ENCODE results near the gene GHDC. TPM values are rescaled to one million over a fixed set of nuclear protein-coding genes. Genes with fewer than 3 reads are reported as not detected.
A peak's percentile ranks its signal among the peaks of the same experiment; 100 is the strongest.
"Not testable (repeated sequence)": the region's sequence is repeated elsewhere in the genome, so short reads cannot be mapped to it uniquely, and the experiment has no call there.

The GHDC gene
- polyA plus RNA-seq, 6 donors from 2014 or later: 21.9 to 32.7 (median 26.2) TPM

DNA sequence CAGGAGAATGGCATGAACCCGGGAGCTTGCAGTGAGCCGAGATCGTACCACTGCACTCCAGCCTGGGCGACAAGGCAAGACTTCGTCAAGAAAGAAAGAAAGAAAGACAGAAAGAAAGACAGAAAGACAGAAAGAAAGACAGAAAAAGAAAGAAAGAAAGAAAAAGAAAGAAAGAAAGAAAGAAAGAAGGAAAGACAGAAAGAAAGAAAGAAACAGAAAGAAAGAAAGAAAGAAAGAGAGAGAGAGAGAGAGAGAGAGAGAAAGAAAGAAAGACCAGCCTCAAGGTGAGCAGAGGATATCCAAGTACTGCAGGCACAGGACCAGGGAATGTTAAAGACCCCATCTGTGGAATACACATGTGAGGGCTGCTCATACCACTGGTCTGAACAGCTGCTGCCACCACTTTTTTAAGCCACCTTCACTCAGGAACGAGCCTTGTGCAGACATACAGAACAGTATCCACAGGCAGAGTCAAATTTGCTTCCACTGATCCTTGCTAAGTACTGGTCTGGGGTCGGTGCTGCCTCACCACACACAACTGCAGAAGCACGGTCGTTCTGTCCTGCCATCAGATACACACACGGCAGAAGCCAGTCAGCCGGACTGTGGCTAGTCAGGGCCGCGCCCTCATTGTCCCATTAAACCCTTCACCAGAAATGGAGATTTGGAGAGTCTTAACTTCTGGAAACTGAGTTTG lies 47.2 kb downstream of the GHDC start:
- Mint-ChIP-seq H3K9me3 (no peaks in the 10 kb centered on the region), H3K27ac (peak overlapping the region in 3 of 6 donors; percentile 77 to 91 (median 81)), H3K27me3 (no peaks in the 10 kb centered on the region), H3K36me3 (peaks cover 6 to 14% of the 10 kb centered on the region in 2 donors), H3K4me3 (peak overlapping the region in 1 of 8 donors; percentile 43), H3K4me1 (peaks cover 27 to 49% (median 38%) of the 10 kb centered on the region in 3 donors)
- no peak for DNase-seq
- ATAC-seq (ENCODE audit: low read depth in 2 of 2): no peak

DNA sequence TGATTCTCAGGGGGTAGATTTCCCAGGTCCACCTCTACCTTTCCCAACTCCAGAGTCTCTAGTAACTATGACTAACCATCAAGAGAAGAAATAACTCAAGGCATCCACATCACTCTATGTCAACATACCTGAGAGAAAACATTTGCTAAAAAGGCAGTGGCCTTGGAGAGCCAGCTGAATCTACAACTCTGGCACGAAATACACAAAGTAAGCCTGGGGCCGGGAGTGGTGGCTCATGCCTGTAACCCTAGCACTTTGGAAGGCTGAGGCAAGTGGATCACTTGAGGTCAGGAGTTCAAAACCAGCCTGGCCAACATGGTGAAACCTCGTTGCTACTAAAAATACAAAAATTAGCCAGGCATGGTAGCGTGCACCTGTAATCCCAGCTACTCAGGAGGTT lies 51.2 kb downstream of the GHDC start:
- not testable (repeated sequence) for DNase-seq; H3K9me3 Mint-ChIP-seq; ATAC-seq (ENCODE audit: low read depth in 2 of 2); H3K27me3 Mint-ChIP-seq; H3K4me3 Mint-ChIP-seq
- H3K27ac Mint-ChIP-seq: peak overlapping the region in 2 of 6 donors; percentile 13 to 38
- H3K4me1 Mint-ChIP-seq: peaks cover 30 to 57% (median 57%) of the 10 kb centered on the region in 3 donors
- H3K36me3 Mint-ChIP-seq: peaks cover 6 to 14% of the 10 kb centered on the region in 2 donors

GRCh38 chr17:42142371-42142896 lies 51.9 kb downstream of the GHDC start:
- Mint-ChIP-seq H3K36me3 (peaks cover 6 to 10% of the 10 kb centered on the region in 2 donors), H3K27me3 (no peaks in the 10 kb centered on the region), H3K4me3 (no peak overlapping the region), H3K27ac (peak overlapping the region in 1 of 6 donors; percentile 66), H3K4me1 (peaks cover 30 to 59% (median 57%) of the 10 kb centered on the region in 3 donors), H3K9me3 (no peaks in the 10 kb centered on the region)
- ATAC-seq (ENCODE audit: low read depth in 2 of 2) (no peak), DNase-seq (no peak)

- no peak for ATAC-seq (ENCODE audit: low read depth in 2 of 2)
- Mint-ChIP-seq H3K4me3 (peak overlapping the region in 1 of 8 donors; percentile 18), H3K27me3 (no peaks in the 10 kb centered on the region), H3K36me3 (peaks cover 0 to 6% of the 10 kb centered on the region in 2 donors), H3K4me1 (peaks cover 27 to 63% (median 54%) of the 10 kb centered on the region in 3 donors), H3K27ac (no peak overlapping the region), H3K9me3 (no peaks in the 10 kb centered on the region)
- DNase-seq: no peak
These were observed 52.9 kb downstream of the GHDC start for GRCh38 chr17:42141382-42141781.

DNA sequence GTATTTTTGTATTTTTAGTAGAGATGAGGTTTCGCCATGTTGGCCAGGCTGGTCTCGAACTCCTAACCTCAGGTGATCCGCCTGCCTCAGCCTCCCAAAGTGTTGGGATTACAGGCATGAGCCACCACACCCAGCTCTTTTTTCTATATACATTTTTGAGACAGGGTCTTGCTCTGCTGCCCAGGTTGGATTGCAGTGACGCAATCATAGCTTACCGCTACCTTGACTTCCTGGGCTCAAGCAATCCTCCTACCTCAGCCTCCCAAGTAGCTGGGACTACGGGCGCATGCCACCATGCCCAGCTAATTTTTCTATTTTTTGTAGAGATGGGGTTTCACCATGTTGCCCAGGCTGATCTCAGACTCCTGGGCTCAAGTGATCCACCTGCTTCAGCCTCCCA lies 53.6 kb downstream of the GHDC start:
- H3K9me3 Mint-ChIP-seq; ATAC-seq (ENCODE audit: low read depth in 2 of 2); H3K27me3 Mint-ChIP-seq; DNase-seq: not testable (repeated sequence)
- Mint-ChIP-seq H3K4me3 (peak overlapping the region in 1 of 8 donors; percentile 18), H3K4me1 (peaks cover 32 to 70% (median 61%) of the 10 kb centered on the region in 3 donors), H3K36me3 (peaks cover 0 to 10% of the 10 kb centered on the region in 2 donors), H3K27ac (peak overlapping the region in 3 of 6 donors; percentile 24 to 39 (median 37))

Other genes starting within 250 kb of the GHDC start
- 10 to 100 TPM; 27.5 to 42.4 (median 34.8) TPM for gene CNP, start 227.7 kb downstream of the GHDC start, polyA plus RNA-seq (ENCODE audit: low read depth in 6 of 6)
- gene DNAJC7, start 177.1 kb downstream of the GHDC start, polyA plus RNA-seq (ENCODE audit: low read depth in 6 of 6): 10 to 100 TPM; 33.4 to 98.0 (median 77.4) TPM
- gene NKIRAS2, start 174.4 kb downstream of the GHDC start, polyA plus RNA-seq (ENCODE audit: low read depth in 6 of 6): 10 to 100 TPM; 25.0 to 42.1 (median 36.1) TPM
- gene C17orf113, start 143.9 kb downstream of the GHDC start, polyA plus RNA-seq (ENCODE audit: low read depth in 6 of 6): under 1 TPM; 0.13 to 0.87 (median 0.58) TPM
- gene ZNF385C, start 96.0 kb downstream of the GHDC start, polyA plus RNA-seq (ENCODE audit: low read depth in 6 of 6): under 1 TPM in 1 of 6 donors, not detected in 5; 0.21 TPM
- 10 to 100 TPM in 5 of 6 donors, 1 to 10 TPM in 1; 9.4 to 22.3 (median 13.4) TPM for gene DHX58, start 81.8 kb downstream of the GHDC start, polyA plus RNA-seq (ENCODE audit: low read depth in 6 of 6)
- 10 to 100 TPM in 4 of 6 donors, 1 to 10 TPM in 2; 5.0 to 13.5 (median 10.1) TPM for gene KAT2A, start 73.1 kb downstream of the GHDC start, polyA plus RNA-seq (ENCODE audit: low read depth in 6 of 6)
- gene HSPB9, start 71.7 kb downstream of the GHDC start, polyA plus RNA-seq (ENCODE audit: low read depth in 6 of 6): under 1 TPM in 4 of 6 donors, not detected in 2; 0.17 to 0.37 (median 0.25) TPM
- gene RAB5C, start 39.5 kb downstream of the GHDC start, polyA plus RNA-seq (ENCODE audit: low read depth in 6 of 6): 100 to 1,000 TPM in 3 of 6 donors, 10 to 100 TPM in 3; 72.4 to 137 (median 94.4) TPM
- under 1 TPM in 4 of 6 donors, not detected in 2; 0.09 to 0.17 (median 0.12) TPM for gene KCNH4, start 13.4 kb downstream of the GHDC start, polyA plus RNA-seq (ENCODE audit: low read depth in 6 of 6)
- not detected for gene HCRT, start 9.0 kb downstream of the GHDC start, polyA plus RNA-seq (ENCODE audit: low read depth in 6 of 6)
- gene STAT5B, start 81.9 kb upstream of the GHDC start, polyA plus RNA-seq (ENCODE audit: low read depth in 6 of 6): 10 to 100 TPM; 22.8 to 52.6 (median 42.6) TPM
- gene STAT5A, start 94.0 kb upstream of the GHDC start, polyA plus RNA-seq (ENCODE audit: low read depth in 6 of 6): 10 to 100 TPM; 24.6 to 53.2 (median 45.2) TPM
- gene STAT3, start 193.9 kb upstream of the GHDC start, polyA plus RNA-seq (ENCODE audit: low read depth in 6 of 6): 100 to 1,000 TPM in 3 of 6 donors, 10 to 100 TPM in 3; 89.8 to 112 (median 101) TPM
- not detected for gene CAVIN1, start 228.8 kb upstream of the GHDC start, polyA plus RNA-seq (ENCODE audit: low read depth in 6 of 6)

Data from naive B cell (primary cell).